ENCODE results near the gene MOG. TPM values are rescaled to one million over a fixed set of nuclear protein-coding genes. Genes with fewer than 3 reads are reported as not detected.

MOG gene
- total RNA-seq, 2 experiments from 2014 or later, result not detected

DNA sequence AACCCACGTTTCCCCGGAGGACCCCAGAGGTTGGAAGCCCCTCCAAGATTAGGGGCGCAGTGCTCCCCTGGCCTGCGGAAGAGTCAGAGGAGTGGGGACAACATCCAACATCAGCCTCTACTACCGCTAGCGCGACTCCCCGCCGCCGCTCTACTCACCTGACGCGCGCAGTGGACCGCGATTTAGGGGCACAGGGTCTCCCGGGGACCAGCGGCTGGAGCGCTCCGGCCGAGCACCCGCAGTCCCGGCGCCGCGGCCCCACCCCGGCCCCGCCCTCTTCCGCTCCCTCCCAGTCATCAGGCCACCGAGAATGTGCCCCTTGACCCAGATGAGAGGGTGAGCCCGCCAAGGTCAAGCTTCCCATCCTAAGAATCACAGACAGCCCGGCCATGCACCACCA is 24.0 kb downstream of the MOG start, which contains the start of gene ZFP57:
TSS of gene ZFP57 (minus strand) at position 249 of the 400 bp plus-strand sequence. CDS start 4,149 bp downstream, outside the sequence.
- H3K4me1 ChIP-seq (ENCODE audit: insufficient read depth, low read length, poor library complexity, severe bottlenecking), result no peaks in the 10 kb centered on the region
- no peaks in the 10 kb centered on the region for H3K9me2 ChIP-seq (ENCODE audit: insufficient read depth, low read length)
- H3K79me2 ChIP-seq (ENCODE audit: insufficient read depth, low read depth, low read length), result no peaks in the 10 kb centered on the region
- no peak within 1 kb of the TSS for H3K27ac ChIP-seq (ENCODE audit: low read depth, low read length, poor library complexity, severe bottlenecking)
- no peaks in the 10 kb centered on the region for H3K9me3 ChIP-seq (ENCODE audit: low read length)
- H4K20me1 ChIP-seq (ENCODE audit: insufficient read depth, low read length), result no peaks in the 10 kb centered on the region
- POLR2A ChIA-PET, result no interaction called here
- TF ChIP-seq EZH2phosphoT487 (IDR thresholded peaks at IDR 0.05; ENCODE audit: borderline replicate concordance, low read depth, low read length), result no peak
- TF ChIP-seq, protein P1, sequence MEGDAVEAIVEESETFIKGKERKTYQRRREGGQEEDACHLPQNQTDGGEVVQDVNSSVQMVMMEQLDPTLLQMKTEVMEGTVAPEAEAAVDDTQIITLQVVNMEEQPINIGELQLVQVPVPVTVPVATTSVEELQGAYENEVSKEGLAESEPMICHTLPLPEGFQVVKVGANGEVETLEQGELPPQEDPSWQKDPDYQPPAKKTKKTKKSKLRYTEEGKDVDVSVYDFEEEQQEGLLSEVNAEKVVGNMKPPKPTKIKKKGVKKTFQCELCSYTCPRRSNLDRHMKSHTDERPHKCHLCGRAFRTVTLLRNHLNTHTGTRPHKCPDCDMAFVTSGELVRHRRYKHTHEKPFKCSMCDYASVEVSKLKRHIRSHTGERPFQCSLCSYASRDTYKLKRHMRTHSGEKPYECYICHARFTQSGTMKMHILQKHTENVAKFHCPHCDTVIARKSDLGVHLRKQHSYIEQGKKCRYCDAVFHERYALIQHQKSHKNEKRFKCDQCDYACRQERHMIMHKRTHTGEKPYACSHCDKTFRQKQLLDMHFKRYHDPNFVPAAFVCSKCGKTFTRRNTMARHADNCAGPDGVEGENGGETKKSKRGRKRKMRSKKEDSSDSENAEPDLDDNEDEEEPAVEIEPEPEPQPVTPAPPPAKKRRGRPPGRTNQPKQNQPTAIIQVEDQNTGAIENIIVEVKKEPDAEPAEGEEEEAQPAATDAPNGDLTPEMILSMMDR (conservative IDR thresholded peaks at IDR 0.05; ENCODE audit: low read length), result no peak
- no peak for DNase-seq (ENCODE audit: low spot score)
- no peaks in the 10 kb centered on the region for H3K36me3 ChIP-seq (ENCODE audit: insufficient read depth, low read length)
- no peak within 1 kb of the TSS for H3K4me3 ChIP-seq (ENCODE audit: low read depth, low read length, poor library complexity, severe bottlenecking)
- H2AFZ ChIP-seq (ENCODE audit: low read length), result no peak within 1 kb of the TSS
- H3K4me2 ChIP-seq (ENCODE audit: low read length), result no peak within 1 kb of the TSS
- BruUV-seq (replicated peaks), result no TSS peak
- intact Hi-C loops (cut with micrococcal nuclease; ENCODE audit: unreplicated experiment), result no loop called here
- CTCF ChIA-PET (ENCODE audit: unreplicated experiment), result no interaction called here

DNA sequence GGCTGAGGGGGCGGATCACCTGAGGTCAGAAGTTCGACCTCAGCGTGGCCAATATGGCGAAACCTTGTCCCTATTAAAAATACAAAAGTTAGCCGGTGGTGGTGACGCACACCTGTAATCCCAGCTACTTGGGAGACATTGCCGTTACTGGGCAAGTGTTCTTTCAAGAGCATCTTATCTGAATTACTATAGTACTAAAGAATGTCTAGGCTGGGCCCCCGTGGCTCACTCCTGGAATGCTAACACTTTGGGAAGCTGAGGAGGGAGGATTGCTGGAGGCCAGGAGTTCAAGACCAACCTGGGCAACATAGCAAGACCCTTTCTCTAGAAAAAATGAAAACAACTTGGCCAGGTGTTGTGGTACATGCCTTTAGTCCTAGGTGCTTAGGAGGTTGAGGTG is 24.9 kb downstream of the MOG start:
- no peaks in the 10 kb centered on the region for H4K20me1 ChIP-seq (ENCODE audit: insufficient read depth, low read length)
- DNase-seq (ENCODE audit: low spot score), result no peak
- no TSS peak for BruUV-seq (replicated peaks)
- H3K4me3 ChIP-seq (ENCODE audit: low read depth, low read length, poor library complexity, severe bottlenecking), result no peak overlapping the region
- H3K4me1 ChIP-seq (ENCODE audit: insufficient read depth, low read length, poor library complexity, severe bottlenecking), result no peaks in the 10 kb centered on the region
- no peaks in the 10 kb centered on the region for H3K9me2 ChIP-seq (ENCODE audit: insufficient read depth, low read length)
- no peaks in the 10 kb centered on the region for H3K9me3 ChIP-seq (ENCODE audit: low read length)
- POLR2A ChIA-PET, result interaction anchor here (0.6 to 0.7 kb wide), 2 partner anchors 12 to 79 kb away, joined by 5 read pairs; no protein-coding TSS in a partner anchor
- H3K79me2 ChIP-seq (ENCODE audit: insufficient read depth, low read depth, low read length), result no peaks in the 10 kb centered on the region
- H3K4me2 ChIP-seq (ENCODE audit: low read length), result no peak overlapping the region
- CTCF ChIA-PET (ENCODE audit: unreplicated experiment), result no interaction called here
- TF ChIP-seq, protein P1 (conservative IDR thresholded peaks at IDR 0.05; ENCODE audit: low read length), result no peak
- TF ChIP-seq EZH2phosphoT487 (IDR thresholded peaks at IDR 0.05; ENCODE audit: borderline replicate concordance, low read depth, low read length), result no peak
- H3K36me3 ChIP-seq (ENCODE audit: insufficient read depth, low read length), result no peaks in the 10 kb centered on the region
- no peak overlapping the region for H3K27ac ChIP-seq (ENCODE audit: low read depth, low read length, poor library complexity, severe bottlenecking)
- intact Hi-C loops (cut with micrococcal nuclease; ENCODE audit: unreplicated experiment), result no loop called here
- H2AFZ ChIP-seq (ENCODE audit: low read length), result no peak overlapping the region

DNA sequence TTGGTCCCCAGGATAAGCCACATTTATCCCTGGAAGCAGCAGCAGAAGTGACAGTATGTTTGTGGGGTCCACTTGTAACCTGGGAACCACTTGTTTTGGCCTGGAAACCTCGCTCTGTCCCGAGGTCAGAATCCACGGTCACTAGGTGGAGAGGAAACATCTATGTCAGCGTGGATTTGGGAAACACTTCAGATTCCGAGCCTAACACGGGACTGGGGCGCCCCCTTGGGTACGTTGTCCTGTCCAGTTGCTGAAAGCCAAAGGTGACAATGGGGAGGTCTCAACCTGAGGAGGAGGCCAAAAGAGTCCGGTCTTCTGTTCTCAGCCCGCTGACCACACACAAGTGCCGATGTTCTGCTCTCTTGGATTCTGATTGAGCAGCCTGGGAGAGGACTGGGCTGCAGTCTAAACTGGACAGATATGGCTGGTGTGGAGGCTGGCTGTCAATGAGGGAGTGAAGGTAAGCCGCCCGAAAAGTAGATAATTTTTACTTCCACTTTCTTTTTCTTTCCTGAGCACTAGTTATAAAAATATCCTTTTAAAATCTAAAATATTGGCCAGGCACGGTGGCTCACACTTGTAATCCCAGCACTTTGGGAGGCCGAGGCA is 28.9 kb downstream of the MOG start:
- Histone ChIP-seq H3K4me2 (ENCODE audit: low read length) (no peak overlapping the region), H3K36me3 (ENCODE audit: insufficient read depth, low read length) (no peaks in the 10 kb centered on the region), H4K20me1 (ENCODE audit: insufficient read depth, low read length) (no peaks in the 10 kb centered on the region), H3K9me3 (ENCODE audit: low read length) (no peaks in the 10 kb centered on the region), H3K9me2 (ENCODE audit: insufficient read depth, low read length) (no peaks in the 10 kb centered on the region), H2AFZ (ENCODE audit: low read length) (no peak overlapping the region), H3K4me1 (ENCODE audit: insufficient read depth, low read length, poor library complexity, severe bottlenecking) (no peaks in the 10 kb centered on the region), H3K27ac (ENCODE audit: low read depth, low read length, poor library complexity, severe bottlenecking) (no peak overlapping the region), H3K79me2 (ENCODE audit: insufficient read depth, low read depth, low read length) (no peaks in the 10 kb centered on the region), H3K4me3 (ENCODE audit: low read depth, low read length, poor library complexity, severe bottlenecking) (no peak overlapping the region)
- no TSS peak for BruUV-seq (replicated peaks)
- no peak for DNase-seq (ENCODE audit: low spot score)
- TF ChIP-seq, protein P1 (conservative IDR thresholded peaks at IDR 0.05; ENCODE audit: low read length), result no peak
- intact Hi-C loops (cut with micrococcal nuclease; ENCODE audit: unreplicated experiment), result no loop called here
- POLR2A ChIA-PET, result no interaction called here
- CTCF ChIA-PET (ENCODE audit: unreplicated experiment), result no interaction called here

Data from OCI-LY7 (cell line).